Stimulated activated CD4-positive, alpha-beta T cell treated with anti-CD3 and anti-CD28 coated beads, Interleukin-2, amount 100 ng/mL, for 24 hours (primary cell): ENCODE results near the gene URM1.

Experiments
- DNase-seq, 2 donors: peaks; one replicate each; pipeline ENCODE4 v3.0.0-alpha.2; 2020

Gene URM1

GRCh38 chr9:128388150-128388549 lies 17.0 kb downstream of the URM1 start:
- DNase-seq: no peak

DNA sequence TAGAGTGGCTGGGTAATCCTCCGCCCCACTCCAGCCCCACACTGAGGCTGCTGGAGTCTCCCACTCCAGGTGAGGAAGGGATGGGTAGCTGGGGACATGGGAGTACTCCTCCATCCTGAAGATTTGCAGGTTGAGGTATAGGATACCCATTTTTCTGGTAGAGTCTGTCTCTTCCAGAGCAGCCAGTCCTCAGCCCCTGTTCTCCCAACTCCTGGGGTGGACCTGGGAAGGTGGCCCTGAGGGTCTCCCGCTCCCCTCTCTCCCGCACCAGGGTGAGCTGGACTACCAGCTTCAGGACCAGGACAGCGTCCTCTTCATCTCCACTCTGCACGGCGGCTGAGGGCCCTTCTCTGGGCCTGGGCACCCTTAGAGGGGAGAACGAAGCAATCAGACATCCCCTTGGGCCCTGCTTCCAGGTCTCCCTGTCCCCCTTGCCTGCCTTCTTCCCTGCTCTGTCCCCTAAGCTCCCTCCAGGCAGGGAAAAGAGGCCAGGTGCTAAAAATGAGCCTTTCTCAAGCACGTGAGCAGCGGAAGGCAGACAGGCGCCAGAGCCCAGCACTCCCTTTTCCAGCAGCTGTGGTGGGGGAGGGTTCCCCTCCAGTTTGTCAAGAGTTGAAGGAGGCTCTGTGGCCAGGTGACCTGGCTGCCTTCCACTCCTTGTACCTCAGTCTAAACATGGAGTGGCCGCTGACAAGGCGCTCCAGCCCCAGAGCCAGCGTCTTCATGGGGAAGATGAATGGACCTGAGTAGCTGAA lies 18.4 kb downstream of the URM1 start:
- DNase-seq: no peak

DNA sequence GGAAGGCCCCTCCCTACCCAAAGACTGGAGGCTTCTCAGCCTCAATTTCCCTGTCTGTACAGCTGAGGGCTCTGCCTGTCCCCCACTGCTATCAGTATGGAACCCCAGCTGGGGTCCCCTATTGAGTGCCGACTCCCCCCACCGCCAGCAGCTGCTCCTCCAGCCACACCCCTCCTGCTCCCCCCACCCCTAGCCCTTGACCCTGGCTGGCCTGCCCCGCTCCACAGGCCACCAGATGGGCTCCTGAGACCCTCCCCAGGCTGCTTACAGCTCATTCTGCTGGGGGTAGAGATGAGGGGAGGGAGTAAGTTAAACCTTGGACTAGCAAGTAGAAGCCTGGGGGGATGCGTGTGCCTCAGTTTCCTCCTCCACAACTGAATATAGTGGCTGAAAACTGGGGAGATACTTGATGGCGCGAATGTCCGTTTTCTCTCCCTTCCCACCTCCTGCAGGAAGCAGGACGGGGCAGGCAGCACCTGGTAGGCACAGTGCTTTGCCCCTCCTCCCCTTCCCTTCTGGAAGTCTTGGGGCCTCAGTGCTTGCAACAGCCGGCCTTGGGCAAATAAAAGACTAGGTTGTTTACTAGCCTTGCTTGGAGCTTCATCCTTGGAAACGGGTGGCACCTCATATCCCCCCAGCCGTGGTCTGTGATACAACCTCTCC lies 19.1 kb downstream of the URM1 start:
- no peak for DNase-seq

DNA sequence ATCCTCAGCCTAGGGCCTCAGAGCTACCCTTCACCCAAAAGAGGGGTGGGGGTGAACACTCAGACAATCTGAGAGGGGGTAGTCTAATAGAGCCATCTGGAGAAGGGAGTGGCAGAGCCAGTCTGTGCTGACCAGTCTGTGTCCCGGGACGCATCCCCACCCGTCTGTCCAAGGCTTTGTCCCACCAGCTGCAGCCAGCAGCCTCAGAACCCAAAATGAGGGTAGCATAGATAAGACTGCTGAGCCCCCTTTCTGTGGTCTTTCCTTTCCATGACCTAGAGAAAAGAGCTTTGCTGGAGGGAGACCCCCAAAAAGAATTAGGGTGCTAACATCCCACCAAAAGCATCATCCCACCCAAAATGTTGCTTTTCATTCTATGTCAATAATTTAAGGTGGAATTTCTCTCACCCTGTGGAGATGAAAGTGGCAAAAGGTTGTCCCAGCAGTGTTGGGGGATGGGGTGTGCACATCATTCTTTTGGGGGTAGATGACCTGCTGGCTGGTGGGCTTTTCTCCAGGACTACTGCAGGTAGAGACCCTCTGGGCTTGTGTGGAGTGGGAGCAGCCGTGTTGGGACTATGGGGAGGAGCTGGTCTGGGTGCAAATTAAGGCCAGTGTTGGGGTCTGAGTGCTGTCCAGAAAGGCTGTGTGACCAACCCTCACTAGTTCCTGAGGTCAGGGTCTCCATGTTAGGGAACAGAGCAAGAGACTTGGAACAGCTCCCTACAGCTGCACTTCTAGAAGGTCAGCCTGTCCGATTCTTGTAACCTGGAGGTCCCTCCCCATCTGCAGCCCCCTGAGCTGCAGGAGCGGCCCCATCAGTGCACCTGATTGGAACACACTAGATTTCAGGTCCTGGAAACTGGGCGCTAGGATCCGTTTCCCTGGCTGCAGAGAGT lies 19.9 kb downstream of the URM1 start:
- no peak for DNase-seq

DNA sequence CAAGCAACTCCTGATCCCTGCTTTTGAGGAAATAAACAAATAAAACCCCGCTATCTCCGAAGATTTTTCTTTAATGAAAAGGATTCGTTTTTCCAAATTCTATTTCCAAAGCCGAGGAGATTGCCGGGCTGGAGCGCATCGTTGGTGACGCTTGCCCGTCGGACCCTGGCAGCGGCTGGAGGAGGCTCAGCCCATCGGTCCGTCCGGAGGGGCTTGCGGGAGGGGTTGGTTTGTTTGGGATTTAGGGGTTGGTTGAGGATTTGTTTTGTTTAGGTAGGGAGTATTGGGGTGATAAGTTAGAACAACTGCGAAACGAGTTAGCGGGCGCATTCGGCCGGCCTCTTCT lies 20.8 kb downstream of the URM1 start:
- no peak for DNase-seq

GRCh38 chr9:128392302-128393144 lies 21.3 kb downstream of the URM1 start:
- no peak for DNase-seq

DNA sequence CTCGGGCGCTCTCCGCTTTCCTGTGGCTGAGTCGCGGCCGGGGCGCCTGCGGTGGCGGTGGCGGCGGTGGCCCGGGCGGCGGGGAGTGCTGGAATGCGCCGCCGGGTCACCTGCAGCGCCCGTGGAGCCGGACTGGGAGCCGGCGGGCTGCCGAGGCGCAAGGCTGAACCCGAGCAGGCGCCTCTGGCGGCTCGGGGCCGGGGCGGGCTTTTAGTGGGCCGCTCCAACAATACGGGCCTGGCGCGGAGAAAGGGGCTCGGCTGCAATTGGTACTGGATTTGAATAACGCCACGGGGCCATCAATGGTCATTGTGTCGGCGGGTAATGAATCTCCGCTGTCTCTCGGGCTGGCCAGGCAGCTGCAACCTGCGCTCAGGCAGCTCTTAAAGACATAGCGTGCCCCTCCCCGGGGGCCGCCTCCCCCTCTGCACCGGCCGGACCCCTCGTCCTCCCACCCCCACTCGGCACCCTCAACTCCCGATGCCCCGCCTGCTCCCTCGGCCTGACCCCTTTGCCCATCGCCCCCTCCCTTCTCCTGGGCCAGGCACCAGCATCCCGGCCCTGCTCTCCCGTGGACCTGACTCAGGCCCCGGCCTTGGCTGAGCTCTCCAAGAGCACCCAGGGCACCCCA lies 22.1 kb downstream of the URM1 start:
- DNase-seq: no peak

GRCh38 chr9:128393970-128394369 lies 22.8 kb downstream of the URM1 start:
- DNase-seq: no peak

DNA sequence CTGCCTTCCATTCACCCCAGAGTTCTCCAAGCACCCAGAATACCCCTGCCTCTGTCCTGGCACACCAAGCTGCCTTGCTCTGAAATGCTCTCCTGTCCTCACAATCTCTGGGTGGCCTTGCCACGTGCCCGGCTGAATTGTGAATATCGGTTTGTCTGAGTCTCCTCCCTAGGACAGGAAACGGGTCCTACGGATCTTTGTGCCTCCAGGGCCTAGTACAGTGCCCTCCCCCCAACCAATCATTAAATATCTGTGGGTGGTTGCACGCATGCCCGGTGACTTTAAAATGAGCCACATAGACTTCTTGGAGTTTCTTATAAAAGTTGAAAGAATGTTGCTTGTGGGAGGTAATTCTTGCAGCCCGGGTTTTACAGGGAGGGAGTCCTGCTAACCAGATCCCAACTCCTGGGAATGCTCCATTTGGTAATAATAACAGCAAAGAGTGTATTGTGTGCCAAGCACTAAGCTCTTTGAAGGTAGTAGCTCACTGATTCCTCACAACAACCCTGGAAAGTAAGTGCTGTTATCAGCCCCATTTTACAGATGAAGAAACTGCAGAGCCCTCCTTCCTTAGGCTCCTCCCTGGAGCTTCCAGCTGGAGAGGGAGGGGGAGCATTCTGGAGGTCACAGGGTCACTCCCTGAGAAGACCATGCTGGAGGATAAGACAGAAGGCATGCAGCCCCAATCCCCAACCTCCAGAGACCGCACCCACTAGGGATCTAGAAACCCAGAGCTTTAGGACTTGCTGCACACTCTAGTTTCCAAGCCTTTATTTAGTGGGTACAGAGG lies 23.4 kb downstream of the URM1 start:
- DNase-seq: no peak

- no peak for DNase-seq
Observed at GRCh38 chr9:128396970-128397613, 25.9 kb downstream of the URM1 start.

DNA sequence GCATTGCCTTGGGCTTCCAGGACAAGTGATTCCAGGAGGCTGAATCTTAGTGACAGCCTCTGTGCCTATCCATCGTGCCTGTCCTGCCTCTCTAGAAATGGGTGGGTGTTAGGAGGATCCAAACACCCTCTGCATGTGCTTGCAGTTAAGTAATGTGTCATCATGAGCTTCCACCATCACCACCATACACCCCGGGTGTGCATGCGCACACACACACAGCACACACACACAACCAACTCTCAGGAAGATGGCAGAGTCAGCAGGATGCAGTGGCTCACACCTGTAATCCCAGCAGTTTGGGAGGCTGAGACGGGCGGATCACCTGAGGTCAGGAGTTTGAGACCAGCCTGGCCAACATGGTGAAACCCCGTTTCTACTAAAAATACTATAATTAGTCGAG lies 26.7 kb downstream of the URM1 start:
- DNase-seq: no peak

- no peak for DNase-seq
Observed at GRCh38 chr9:128399861-128400260, 28.7 kb downstream of the URM1 start.

GRCh38 chr9:128404560-128404959 lies 33.4 kb downstream of the URM1 start:
- DNase-seq: no peak

- no peak for DNase-seq
Observed at GRCh38 chr9:128405077-128405779, 34.1 kb downstream of the URM1 start.

- no peak for DNase-seq
Observed at GRCh38 chr9:128405780-128406171, 34.6 kb downstream of the URM1 start.

- DNase-seq: no peak
Observed at GRCh38 chr9:128406848-128407391, 35.7 kb downstream of the URM1 start.

DNA sequence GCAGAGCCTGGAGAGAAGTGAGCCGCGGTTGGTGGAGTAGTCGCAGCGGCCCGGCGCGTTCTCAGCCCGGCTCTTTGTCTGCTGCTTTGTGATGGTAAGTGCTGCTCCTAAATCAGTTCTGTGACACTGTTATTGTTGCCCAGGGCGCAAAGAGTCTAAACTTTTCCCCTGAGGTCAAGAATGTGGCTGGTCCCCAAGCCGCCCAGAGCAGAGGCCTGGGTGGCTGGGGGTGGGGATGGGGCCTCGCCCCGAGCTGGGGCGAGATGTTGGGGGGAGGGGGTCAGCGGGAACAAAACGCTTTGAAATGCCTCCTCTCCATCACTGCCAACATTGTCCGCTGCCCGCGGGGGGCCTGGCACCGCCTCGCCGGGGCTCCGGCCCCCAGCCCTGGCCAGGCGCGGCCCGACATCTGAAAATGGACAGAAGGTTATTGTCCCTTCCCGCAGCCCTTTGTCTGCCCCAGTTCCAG lies 37.8 kb downstream of the URM1 start:
- no peak for DNase-seq

DNA sequence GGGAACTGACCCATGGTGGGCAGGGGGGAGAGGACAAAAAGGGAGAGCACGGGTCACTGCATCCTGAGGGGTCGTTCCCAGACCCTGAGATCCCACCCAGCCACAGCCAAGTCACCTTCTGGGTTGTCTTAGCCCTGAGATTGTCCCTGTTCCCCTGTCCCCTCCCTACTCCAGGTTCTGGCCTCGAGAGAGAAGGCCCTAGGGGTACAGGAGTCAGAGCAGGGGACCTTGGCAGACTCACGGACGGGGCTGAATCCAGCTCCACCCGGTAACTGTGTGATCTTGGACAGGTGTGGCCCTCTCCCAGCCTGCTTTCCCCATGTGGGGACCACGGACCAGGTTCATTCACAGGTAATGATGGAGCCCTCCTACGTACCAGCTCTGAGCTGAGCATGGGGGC lies 38.3 kb downstream of the URM1 start:
- DNase-seq: no peak

GRCh38 chr9:128409978-128410377 lies 38.8 kb downstream of the URM1 start:
- no peak for DNase-seq
